GM18858 (cell line): Measurements from ENCODE around the gene RGL1.
"Not testable (repeated sequence)": the region's sequence is repeated elsewhere in the genome, so short reads cannot be mapped to it uniquely, and the experiment has no call there.

ENCODE experiments used
- ATAC-seq: cut with Tn5 transposase; IDR thresholded peaks from one replicate; pipeline ENCODE4 v1.9.1; 2021; ENCODE audit not compliant: unreplicated experiment

Gene RGL1

DNA sequence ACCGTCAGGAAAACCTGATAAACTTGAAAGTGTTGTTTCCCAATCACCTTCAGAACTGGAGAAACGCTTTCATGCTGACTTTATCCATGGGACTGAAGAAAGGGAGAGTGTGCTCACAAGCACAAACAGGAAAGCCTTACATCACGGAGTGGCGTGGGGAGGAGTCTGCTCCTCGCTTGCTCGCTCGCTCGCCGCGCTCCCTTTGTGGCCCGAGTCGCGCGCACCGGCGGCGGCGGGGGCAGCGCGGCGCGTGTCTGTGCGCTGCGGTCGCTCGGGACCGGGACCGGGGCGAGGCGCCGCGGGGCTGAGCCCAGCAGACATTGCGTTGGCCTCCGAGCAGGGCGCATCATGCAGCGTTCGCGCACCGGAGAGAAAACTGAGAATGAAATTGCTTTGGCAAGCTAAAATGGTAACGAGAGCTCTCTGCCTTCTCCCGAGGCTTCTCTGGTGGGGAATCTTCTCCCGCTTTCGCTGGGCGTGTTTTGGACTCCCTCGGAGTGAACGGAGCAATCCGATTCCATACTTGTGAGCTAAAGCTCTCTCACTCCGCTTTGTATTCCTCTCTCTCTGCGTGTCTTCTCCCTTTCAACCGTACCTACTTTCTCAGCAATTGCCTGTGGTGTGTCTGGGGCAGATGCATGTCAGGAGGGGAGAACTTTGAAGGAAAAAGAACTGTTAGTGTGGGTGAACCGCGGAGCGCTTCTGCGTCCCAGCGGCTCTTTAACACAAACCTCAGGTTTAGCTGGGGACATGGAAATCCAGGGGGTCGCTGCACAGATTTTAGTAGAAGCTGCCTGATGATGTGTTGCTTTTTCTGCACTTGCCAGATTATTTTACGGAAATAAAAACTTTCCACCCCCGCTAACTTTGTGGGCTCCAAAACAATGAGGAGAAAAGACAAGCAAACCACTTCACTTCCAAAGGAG is at the start of gene RGL1:
RGL1 (plus strand) TSS at position 205 of the 926 bp plus-strand sequence; CDS start at position 383, 178 bp downstream.
- ATAC-seq, result peak; percentile 36

DNA sequence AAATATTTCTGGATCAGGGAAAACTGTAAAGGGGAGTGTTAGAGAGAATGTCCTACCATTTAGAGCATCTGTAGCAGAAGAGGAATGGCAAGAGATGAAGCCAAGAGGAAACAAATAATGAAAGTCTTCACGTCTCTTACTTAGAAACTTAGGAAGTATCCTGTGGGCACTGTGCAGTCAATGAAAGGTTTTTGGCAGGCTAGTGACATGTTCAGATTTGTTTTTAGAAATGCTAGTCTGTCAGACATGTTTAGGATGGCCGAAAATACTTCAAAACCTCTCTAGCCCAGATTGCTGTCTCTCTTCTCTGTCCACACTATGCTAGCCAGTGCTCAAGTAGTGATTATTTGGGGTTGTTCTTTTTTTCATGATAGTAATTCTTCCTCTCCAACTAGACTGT is 48.6 kb upstream of the RGL1 start:
- no peak for ATAC-seq

DNA sequence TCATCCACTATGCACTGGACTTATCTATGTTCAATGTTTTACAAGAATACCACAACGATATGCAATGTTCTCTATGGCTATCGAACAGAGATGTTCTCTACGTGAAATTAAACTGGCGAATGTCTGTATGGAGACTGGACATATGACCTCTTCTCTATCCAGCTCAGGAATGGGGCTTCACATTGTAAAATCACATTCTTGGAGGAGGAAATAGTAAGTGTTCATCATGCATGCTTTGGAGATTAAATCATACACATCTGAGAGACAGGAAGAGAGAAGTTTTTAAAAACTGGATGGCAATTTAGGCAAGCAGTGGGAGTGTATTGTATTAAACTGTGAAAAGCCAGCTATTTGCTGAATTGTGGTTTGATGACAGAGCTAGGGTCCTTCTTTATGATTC is 47.9 kb upstream of the RGL1 start:
- no peak for ATAC-seq

DNA sequence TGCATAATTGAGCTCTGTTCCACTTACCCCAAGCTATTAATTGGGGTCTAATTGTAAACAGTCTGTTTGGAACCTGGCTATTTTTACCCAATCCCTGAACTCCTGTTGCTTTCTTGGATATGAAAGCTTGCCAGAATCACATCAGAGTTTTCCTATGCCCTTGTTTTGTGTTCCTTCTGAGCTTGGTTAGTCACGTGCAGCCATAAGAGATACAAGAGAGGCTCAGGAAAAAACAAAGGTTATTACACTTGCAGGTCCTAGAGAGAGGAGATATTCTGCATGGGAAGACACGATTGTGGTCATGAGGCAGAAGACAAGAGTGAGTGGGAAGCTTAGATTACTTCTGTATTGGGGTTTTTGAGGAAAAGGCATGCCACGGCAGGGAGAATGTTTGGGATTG is 46.0 kb upstream of the RGL1 start:
- no peak for ATAC-seq

DNA sequence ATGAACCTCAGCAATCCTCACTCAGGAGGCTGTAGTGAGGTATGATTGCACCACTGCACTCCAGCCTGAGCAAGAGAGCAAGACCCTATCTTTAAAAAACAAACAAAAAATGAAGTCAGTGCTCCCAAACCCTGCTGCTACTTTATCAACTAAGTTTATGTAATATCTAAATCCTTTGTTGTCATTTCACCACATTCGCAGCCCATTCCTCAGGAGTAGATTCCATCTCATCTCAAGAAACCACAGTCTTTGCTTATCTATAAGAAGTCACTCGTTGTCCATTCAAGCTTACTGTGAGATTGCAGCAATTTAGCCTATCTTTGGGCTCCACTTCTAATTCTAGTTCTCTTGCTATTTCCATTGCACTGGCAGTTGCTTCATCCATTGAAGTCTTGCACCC is 44.3 kb upstream of the RGL1 start:
- no peak for ATAC-seq

DNA sequence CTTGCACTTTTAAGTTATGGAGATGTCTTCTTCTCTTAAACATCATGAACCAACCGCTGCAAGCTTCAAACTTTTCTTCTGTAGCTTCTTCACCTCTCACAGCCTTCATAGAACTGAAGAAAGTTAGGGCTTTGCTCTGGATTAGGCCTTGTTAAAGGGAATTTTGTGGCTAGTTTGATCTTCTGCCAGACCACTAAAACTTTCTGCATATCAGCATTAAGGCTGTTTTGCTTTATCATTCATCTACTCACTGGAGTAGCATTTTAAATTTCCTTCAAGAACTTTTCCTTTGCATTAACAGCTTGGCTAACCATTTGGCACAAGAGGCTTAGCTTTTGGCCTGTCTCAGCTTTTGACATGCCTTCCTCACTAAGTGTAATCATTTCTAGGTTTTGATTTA is 43.0 kb upstream of the RGL1 start:
- no peak for ATAC-seq

DNA sequence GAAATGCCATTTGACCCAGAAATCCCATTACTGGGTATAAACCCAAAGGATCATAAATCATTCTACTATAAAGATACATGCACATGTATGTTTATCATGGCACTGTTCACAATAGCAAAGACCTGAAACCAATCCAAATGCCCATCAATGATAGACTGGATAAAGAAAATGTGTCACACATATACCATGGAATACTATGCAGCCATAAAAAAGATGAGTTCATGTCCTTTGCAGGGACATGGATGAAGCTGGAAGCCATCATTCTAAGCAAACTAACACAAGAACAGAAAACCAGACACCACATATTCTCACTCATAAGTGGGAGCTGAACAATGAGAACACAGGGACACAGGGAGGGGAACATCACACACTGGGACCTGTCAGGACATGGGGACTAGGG is 42.1 kb upstream of the RGL1 start:
- ATAC-seq, result not testable (repeated sequence)

DNA sequence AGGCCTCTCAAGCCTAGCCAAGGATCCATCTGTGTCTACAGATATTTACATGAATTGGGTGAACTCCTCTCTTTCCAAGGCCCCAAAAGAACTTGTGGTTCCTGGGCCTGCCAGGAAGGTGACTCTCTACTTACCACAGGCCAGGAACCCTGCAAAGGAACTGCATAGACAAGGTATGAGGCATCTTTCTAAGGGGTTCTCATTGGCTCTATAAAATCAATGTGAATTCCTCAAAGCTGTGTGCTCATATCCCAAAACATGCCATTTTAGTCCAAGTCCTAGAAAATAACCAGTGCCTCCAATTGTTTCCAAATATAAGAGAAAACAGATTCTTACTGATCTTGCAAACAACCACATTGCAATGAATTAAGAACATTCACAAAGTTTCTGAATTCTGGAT is 39.9 kb upstream of the RGL1 start:
- no peak for ATAC-seq

DNA sequence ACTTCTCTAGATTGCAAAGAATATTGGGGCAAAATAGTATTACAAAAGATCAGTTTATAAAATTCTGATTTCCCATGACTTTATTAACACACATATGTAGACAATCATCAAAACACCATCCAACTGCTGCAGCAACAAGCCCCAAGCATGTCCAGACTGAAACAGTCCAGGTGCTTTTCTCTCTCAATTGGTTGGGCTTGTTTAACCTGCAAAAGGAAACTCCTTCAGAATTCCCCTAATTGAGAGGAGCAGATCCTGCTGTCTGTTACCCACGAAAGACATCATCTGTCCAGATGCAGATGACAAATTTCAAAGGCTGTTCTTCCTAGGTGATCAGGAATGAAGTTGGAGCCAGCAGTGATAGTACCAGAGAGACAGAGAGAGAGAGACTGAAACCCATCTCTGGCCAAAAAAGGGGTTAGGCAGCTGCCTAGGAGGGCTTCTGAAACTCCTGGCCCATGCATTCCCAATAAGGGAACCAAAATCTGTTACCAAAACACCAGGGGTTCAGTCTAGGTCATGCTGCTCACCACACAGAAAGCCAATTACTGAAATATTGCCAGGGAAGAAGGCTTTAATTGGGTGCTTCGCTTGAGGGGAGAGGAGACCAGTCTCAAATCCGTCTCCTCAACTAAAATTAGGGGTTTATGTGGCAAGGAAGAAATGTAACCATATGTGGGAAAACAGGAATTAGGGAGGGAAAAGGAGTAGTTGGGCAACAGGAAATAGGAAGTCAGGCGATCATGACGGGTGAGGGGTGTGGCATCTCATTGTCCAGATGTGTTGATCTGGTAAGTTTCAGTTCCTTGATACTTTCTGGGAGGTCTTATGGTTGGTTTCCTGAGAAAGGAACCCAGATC is 34.7 kb upstream of the RGL1 start:
- no peak for ATAC-seq

DNA sequence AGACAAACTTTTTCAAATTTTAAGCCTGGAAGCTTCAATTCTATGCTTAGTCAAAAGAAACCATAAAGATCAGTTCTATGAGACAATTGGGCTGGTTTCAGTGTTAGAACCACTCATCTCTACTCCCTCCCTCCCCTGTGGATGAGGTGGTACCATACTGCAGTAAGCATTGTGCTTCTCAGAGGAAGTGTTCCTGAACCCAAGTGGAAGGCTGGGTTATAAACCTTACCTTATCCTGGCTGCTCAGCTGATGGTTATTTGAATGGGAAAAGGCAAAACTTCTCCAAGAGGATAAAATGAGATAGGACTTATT is 34.1 kb upstream of the RGL1 start:
- ATAC-seq, result no peak

DNA sequence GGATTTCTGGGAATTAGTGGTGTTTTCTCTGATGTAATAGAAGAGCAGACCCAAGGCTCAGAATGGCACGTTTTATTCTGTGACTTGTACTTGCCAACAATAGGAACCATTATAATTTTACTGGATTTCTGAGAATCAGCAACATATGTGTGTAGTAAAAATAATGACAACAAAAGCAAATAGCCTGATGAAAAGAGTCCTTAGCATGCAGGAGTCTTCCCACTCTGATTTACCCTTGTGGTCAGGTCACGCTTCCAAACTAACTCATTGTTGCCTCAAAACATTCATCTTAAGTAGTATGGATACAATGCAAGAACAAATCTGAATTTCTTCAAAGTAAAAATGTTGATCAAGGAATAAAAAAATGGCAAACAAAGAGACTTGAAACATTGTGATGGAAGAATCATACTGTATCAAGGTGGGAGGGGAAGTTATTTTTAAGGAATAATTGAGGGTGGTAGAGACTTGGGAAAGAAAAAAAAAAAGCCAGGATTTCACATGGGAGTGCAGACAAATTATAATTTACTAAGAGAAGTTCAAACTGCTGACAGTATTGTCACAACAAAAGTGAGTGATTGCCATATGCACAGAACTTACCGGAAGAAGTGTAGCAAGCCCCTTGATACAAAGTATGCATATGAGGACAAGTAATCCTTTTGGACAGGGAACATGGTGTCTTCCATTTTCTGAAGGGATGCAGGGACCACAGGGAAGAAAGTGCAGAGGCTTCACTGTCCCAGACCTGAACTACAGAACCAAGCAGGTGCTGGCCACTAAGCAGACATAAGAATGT is 31.2 kb upstream of the RGL1 start:
- ATAC-seq, result no peak

DNA sequence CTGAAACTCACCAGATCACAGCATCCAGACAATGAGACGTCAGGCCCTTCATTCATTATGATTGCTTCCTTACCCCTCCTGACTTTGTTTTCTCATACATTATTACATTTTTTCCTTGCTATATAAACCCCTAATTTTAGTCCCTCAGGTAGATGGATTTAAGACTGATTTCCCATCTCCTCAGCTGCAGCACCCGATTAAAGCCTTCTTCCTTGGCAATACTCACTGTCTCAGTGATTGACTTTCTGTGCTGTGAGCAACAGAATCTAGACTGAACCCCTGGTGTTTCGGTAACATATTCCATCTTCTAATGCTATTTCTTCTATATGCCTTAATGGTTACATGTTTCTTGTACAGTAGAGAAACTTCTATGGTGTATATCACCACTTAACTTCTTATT is 30.0 kb upstream of the RGL1 start:
- no peak for ATAC-seq

DNA sequence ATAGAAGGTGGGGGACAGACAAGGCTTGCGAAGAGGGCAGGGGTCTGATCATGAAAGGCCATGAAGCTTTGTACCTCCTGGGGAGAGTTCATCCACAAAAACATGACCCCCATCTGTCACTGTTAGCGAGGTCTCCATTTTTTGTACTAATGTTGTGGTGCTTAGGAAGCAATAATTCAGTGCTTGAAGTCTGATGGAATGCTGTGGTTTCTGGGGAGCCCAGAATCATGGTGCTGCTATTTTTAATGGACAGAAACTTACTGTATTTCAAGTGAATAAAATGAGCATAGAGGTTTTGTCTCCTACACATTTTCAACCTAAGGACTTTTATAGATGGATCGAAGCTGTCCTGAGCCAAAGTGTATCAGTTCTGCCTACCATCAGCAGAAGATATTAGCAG is 28.2 kb upstream of the RGL1 start:
- no peak for ATAC-seq

DNA sequence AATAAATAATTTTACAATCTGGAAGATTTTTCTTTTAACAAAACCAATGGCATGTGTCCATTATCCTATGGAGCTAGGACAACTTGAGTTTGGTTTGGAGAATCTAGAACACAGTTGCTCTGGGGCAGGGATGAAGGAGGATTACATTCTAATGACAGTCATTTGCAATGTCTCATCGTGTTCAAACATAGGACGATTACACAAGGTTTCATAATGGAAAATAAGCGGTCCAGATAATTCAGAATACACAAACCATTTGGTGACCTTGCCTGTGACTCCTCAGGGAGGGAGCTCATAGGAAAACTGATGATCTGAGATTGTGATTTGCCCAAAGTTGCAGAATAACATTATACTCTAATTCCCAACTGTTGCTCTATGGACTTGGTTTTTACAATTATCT is 27.6 kb upstream of the RGL1 start:
- ATAC-seq, result no peak

DNA sequence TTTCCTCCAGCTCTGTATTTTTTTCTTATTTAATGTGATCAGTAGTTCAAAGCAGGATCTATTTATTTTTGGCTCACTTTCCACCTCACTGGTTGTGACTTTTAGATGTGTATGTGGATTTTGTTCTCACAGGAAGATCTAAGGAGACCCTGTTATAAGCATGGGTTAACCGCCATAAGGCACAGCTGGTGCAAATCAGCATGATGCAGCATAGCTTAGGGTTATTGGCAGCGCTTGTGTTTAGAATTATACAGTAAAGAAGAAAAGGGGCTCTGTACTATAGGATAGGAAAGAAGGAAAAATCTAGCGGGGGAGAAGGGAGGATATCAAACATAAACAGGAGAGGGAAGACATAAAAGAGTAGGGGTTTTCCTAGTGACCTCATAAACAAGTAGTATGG is 26.9 kb upstream of the RGL1 start:
- no peak for ATAC-seq

DNA sequence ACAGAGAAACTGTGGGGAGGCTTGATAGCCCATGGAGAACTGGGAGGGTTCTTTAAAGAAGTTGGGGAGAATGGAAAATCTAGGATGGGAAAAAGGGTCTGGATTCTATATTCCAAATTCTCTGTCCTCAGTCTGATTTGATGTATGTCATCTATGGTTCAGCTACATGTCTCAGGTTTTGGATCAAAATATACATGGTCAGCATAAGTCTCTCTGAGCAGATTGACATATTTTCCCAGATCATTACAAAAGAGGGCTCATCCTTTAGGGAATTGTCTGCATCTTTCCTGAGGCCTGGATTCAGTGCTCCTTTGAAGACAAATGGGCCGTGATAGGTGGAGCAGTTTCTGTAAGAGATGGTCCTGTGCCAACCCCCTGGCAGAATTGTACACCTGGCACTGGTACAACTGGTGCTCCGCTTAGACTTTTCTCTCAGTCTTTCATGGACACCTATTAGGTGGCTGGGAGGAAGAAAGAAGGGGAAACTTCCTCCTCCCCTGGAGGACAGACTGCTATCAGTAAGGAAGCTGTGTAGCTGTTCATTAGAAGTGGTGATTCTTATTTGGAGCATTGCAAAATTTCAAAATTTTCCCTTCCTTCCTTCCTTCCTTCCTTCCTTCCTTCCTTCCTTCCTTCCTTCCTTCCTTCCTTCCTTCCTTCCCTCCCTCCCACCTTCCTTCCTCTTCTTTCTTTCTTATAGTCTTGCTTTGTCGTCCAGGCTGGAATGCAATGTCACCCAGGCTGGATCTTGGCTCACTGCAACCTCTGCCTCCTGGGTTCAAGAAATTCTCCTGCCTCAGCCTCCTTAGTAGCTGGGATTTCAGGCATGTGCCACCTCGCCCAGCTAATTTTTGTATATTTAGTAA is 26.1 kb upstream of the RGL1 start:
- no peak for ATAC-seq

DNA sequence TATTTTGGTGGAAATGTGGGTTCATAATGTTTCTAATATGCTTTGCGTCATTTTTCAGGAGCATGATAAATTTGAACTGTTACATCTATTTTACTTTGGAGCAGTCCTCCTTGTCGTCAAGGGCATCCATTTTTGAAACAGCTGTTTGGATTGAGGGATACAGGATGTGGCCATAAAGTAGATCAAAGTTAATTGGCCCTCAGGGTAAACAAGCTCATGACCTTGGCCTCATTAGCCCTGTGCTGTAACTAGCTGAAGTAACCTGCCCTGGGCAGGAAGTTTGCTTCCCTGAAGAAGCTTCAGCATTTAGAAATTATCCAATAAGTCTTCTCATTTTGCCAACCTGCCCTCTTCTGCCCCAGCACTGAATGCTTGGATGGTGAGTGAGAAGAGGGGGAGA is 24.8 kb upstream of the RGL1 start:
- ATAC-seq, result no peak

DNA sequence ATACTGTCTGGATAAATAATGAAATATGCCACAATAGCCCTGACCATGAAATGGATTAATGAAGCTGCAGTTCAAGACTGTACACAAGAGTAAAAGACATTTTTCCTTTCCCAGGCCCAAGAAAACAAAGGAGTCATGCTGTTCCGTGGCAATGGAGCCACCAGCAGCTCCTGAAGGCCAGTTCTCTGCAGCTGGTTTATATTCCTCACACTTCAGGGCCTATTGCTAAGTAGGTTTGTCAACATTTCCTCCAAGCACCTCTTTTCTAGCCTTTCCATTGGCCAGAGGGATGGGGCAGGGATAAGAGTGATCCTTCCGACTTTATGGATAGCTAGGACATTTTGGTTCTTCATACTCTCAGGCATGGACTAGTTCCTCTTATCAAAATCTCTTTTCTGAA is 24.2 kb upstream of the RGL1 start:
- ATAC-seq, result no peak

DNA sequence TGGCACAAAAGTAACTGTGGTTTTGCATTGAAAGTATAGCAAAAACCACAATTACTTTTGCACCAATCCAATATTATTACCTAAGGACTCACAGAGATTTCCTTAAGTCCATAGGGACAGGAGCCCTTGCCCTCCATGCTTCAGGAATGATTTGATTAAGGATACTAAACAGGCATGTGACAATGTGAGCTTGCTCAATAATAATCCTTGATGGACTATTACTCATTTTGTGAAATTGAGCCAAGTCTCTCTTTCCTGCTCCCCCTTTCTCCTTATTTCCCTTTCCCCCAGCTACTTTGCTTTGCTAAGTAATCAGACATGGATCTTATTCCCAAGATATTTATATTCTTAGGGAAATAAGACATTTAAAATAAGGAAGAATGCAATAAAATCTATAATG is 21.6 kb upstream of the RGL1 start:
- no peak for ATAC-seq

DNA sequence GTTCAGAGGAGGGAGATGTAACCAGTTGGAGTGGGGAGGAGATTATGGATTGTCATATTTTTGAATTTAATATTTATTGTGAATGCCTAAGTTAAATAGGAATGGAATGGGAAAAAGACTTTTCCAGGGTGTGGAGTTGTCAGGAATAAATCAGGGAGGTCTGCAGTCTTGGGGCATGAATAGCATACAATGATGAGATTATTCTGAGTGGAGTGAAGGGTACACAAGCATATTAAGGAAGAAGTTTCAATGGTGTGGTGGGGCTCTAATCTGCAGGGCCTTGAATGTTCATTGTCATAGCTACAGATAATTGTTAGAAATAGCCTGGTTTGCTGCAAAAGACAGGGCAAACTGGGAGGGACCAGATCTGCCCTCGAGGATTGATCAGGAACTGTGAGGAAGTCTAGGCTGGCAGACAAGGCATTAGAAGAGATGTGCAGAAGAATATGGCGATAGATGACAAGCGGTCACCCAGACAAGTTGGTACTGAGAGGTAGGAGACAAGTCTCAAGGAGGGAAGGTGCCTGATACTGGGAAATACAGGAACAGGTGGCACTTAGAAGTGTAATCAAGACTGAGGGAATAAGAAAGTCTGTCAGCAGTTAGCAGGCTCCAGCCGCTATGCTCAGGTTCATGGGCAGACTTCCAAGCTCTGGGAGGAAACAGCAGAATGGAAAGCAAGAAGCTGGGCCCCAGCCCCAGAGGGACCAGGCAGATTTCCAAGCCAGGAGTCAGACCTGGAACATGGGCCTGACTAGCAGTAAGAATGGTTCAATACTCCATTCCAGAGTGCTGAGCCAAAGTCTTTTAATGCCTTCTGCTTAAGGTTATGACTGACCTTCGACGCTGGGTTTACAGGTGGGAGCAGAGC is 20.9 kb upstream of the RGL1 start:
- no peak for ATAC-seq
